HL-60 (cell line): ENCODE data around the gene EML5.

Source experiments
- GABPA ChIP-seq: IDR thresholded peaks from 2 replicates; pipeline ENCODE4 v1.6.1; 2012; ENCODE audit warnings: low read depth
- POLR2AphosphoS5 ChIP-seq: IDR thresholded peaks from 2 replicates; pipeline ENCODE4 v1.6.1; 2012; ENCODE audit warnings: low read depth
- TF ChIP-seq, protein P1 (sequence below): IDR thresholded peaks from one replicate; pipeline ENCODE4 v1.5.1; 2011; ENCODE audit warnings: low read length, control low read depth, inconsistent platforms; ENCODE audit not compliant: insufficient read depth

DNA sequence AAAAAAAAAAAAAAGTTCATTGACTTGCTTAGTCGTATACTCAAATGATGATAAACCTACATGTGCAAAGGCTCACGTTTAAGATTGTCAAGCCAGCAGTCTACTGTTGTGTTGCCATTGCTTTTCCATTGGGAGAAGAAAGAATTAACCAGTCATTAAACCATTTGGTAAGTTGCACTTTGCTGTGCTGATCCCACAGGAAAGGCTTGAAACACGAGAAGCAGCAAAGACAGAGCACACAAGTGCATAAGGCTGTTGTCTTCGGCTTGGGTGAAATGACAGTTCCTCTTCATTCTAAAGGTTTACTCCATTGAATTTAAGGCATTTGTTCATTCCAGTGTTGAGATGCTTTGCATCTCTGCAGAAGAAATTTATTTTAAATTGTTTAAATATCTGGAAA is 179.8 kb downstream of the EML5 start:
- TF ChIP-seq, protein P1, sequence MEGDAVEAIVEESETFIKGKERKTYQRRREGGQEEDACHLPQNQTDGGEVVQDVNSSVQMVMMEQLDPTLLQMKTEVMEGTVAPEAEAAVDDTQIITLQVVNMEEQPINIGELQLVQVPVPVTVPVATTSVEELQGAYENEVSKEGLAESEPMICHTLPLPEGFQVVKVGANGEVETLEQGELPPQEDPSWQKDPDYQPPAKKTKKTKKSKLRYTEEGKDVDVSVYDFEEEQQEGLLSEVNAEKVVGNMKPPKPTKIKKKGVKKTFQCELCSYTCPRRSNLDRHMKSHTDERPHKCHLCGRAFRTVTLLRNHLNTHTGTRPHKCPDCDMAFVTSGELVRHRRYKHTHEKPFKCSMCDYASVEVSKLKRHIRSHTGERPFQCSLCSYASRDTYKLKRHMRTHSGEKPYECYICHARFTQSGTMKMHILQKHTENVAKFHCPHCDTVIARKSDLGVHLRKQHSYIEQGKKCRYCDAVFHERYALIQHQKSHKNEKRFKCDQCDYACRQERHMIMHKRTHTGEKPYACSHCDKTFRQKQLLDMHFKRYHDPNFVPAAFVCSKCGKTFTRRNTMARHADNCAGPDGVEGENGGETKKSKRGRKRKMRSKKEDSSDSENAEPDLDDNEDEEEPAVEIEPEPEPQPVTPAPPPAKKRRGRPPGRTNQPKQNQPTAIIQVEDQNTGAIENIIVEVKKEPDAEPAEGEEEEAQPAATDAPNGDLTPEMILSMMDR = no peak
- TF ChIP-seq GABPA = no peak
- TF ChIP-seq POLR2AphosphoS5 = no peak; the same call in 1 of the 2 replicates
